Spleen (tissue), 11 donors: ENCODE data around the gene HMGCL. TPM values are rescaled to one million over a fixed set of nuclear protein-coding genes. Genes with fewer than 3 reads are reported as not detected.

ENCODE experiments used
- DNase-seq: peaks from one replicate; pipeline ENCODE4 v3.0.0-alpha.2; 2020
- H3K27ac ChIP-seq, 8 donors: fragments of 200-600 bp; sonication (generic) in 7 of 8; 1 replicate in 4 of 8; 2 replicates in 4 of 8; pipeline versions ENCODE4 v1.5.0 to v1.8.0; 2016 to 2021; ENCODE audit warnings: inconsistent platforms in 4 of 8, mild to moderate bottlenecking in 4 of 8, moderate library complexity in 1 of 8
- H3K27me3 ChIP-seq, 7 donors: fragments of 200-600 bp; sonication (generic) in 6 of 7; replicated peaks in 1 of 7; 1 replicate in 4 of 7; 2 replicates in 3 of 7; pipeline versions ENCODE4 v1.5.0 to v1.8.0; 2016 to 2021; ENCODE audit warnings: inconsistent platforms in 3 of 7, mild to moderate bottlenecking in 1 of 7
- H3K36me3 ChIP-seq, 6 donors: fragments of 200-600 bp; sonication (generic) in 5 of 6; 1 replicate in 4 of 6; 2 replicates in 2 of 6; pipeline versions ENCODE4 v1.5.0 to v1.8.0; 2016 to 2021; ENCODE audit warnings: inconsistent platforms in 2 of 6
- H3K4me1 ChIP-seq, 6 donors: fragments of 200-600 bp; sonication (generic) in 5 of 6; 1 replicate in 3 of 6; 2 replicates in 3 of 6; pipeline versions ENCODE4 v1.5.0 to v1.8.0; 2016 to 2021; ENCODE audit warnings: inconsistent platforms in 3 of 6
- H3K4me3 ChIP-seq, 8 donors: fragments of 200-600 bp; sonication (generic) in 7 of 8; 1 replicate in 4 of 8; 2 replicates in 4 of 8; pipeline versions ENCODE4 v1.5.0 to v1.8.0; 2016 to 2021; ENCODE audit warnings: inconsistent platforms in 4 of 8, mild to moderate bottlenecking in 4 of 8, moderate library complexity in 2 of 8
- H3K9me3 ChIP-seq, 8 donors: fragments of 200-600 bp; sonication (generic) in 7 of 8; 1 replicate in 4 of 8; 2 replicates in 4 of 8; pipeline versions ENCODE4 v1.5.0 to v1.8.0; 2016 to 2021; ENCODE audit warnings: inconsistent platforms in 4 of 8
- POLR2A ChIP-seq, 3 donors: fragments of 450-650 bp; IDR thresholded peaks; one replicate each; pipeline ENCODE4 v1.5.1; 2017; ENCODE audit warnings: antibody characterized with exemption in 3 of 3, mild to moderate bottlenecking in 1 of 3
- POLR2AphosphoS5 ChIP-seq, 3 donors: sonication (generic); formaldehyde crosslinking; IDR thresholded peaks; one replicate each; pipeline ENCODE4 v1.5.1; 2017; ENCODE audit warnings: antibody characterized with exemption in 3 of 3
- WGBS, 5 donors: extraction: QIAGEN DNeasy Blood & Tissue Kit in 3 of 5; methylation state at CpG; one replicate each; pipeline versions ENCODE4 v1.1.5 to v1.1.7; 2013 to 2018; 5-methylcytosine and 5-hydroxymethylcytosine counted together
- intact Hi-C: fragments of 100-400 bp; cut with DNase I; formaldehyde crosslinking; loops from one replicate; pipeline ENCODE4 v1.15.0; 2023; ENCODE audit warnings: low total_unique reads
- polyA plus RNA-seq, 3 donors: library from polyadenylated mRNA; stranded (reverse); fragments of 200-250 nt; gene quantifications; one replicate each; pipeline ENCODE4 v1.2.1, GENCODE V29; 2013
- total RNA-seq, 7 donors: library from RNA; depleted of rRNA in 3 of 7; stranded (reverse); fragments of >200 nt in 3 of 7; fragmentation: NEBNext Ultra II Directional in 4 of 7; extraction: Animal tissue kit (Norgen Biotek cat#: 25700) in 4 of 7; gene quantifications; one replicate each; pipeline versions ENCODE4 v1.1.0 to v1.2.1, GENCODE V29; 2016 to 2021
- TF ChIP-seq, protein P1 (sequence below), 11 experiments: fragments of 200-600 bp in 7 of 11; fragments of 450-650 bp in 4 of 11; sonication (generic) in 4 of 11; IDR thresholded peaks in 8 of 11; conservative IDR thresholded peaks in 3 of 11; 1 replicate in 7 of 11; 2 replicates in 4 of 11; pipeline versions ENCODE4 v1.4.0 to v1.8.0; 2016 to 2021; ENCODE audit warnings: antibody characterized with exemption in 11 of 11, inconsistent platforms in 4 of 11, mild to moderate bottlenecking in 1 of 11
- donor health status: healthy with polysubstance abuse.
- donor health status: DM: no; HTN: no; CAD: no; lungs with moderate emphysema.
- donor health status: DM: no; HTN: no; CAD: no.
- donor health status: Bipolar disorder and iron deficiency.
- donor health status: healthy.
- donor health status: DM: no; HTN: no; CAD: no.
- donor health status: DM: yes; HTN: yes; CAD: no.

Gene HMGCL
- total and polyA plus RNA-seq, 10 donors: 26.5 to 42.3 (median 34.6) TPM

GRCh38 chr1:23768733-23769132 lies 56.5 kb downstream of the HMGCL start:
- no peak for DNase-seq
- H3K36me3 ChIP-seq: peaks cover 0 to 69% (median 5%) of the 10 kb centered on the region in 6 donors
- no peak overlapping the region for H3K4me3 ChIP-seq
- intact Hi-C loops: no loop called here
- no peak overlapping the region for H3K27ac ChIP-seq
- H3K9me3 ChIP-seq: no peaks in the 10 kb centered on the region
- peaks cover 0 to 9% (median 7%) of the 10 kb centered on the region in 6 donors for H3K4me1 ChIP-seq
- WGBS, 5 donors: 85 to 96% (median 88%) methylated on average over 5 of the region's 5 CpGs
- H3K27me3 ChIP-seq: no peaks in the 10 kb centered on the region
- TF ChIP-seq POLR2A (IDR thresholded peaks at IDR 0.05) (no peak), POLR2AphosphoS5 (IDR thresholded peaks at IDR 0.05) (no peak)
- TF ChIP-seq, protein P1, sequence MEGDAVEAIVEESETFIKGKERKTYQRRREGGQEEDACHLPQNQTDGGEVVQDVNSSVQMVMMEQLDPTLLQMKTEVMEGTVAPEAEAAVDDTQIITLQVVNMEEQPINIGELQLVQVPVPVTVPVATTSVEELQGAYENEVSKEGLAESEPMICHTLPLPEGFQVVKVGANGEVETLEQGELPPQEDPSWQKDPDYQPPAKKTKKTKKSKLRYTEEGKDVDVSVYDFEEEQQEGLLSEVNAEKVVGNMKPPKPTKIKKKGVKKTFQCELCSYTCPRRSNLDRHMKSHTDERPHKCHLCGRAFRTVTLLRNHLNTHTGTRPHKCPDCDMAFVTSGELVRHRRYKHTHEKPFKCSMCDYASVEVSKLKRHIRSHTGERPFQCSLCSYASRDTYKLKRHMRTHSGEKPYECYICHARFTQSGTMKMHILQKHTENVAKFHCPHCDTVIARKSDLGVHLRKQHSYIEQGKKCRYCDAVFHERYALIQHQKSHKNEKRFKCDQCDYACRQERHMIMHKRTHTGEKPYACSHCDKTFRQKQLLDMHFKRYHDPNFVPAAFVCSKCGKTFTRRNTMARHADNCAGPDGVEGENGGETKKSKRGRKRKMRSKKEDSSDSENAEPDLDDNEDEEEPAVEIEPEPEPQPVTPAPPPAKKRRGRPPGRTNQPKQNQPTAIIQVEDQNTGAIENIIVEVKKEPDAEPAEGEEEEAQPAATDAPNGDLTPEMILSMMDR (IDR thresholded peaks at IDR 0.05 in 8 of 11, conservative IDR thresholded peaks at IDR 0.05 in 3 of 11): no peak

DNA sequence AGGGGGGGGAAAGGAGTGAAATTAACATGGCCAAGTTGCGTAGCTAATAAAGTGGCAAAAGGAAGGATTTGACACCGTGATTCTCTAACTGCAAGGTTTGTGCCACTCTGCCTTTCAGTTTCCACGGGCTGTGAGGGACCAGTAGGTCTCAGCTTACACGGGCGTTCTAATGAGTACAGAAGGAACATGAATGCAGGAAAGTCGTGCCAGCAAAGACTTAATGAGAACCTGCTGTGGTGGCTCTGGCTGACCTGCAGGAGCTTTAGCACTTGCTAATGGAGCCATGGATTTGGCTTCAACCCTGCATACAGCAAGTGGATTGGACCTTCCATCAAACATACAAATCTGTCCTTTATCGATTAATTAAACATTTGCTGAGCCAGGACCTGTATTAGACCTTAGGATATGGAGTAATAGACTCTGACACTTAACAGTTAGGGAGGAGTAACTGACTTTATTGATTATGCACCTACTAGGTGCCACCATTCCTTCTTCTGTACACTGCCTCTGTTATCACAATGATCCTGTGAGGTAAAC lies 62.1 kb downstream of the HMGCL start:
- TF ChIP-seq POLR2A (IDR thresholded peaks at IDR 0.05): no peak
- no peak for TF ChIP-seq POLR2AphosphoS5 (IDR thresholded peaks at IDR 0.05)
- TF ChIP-seq, protein P1 (IDR thresholded peaks at IDR 0.05 in 8 of 11, conservative IDR thresholded peaks at IDR 0.05 in 3 of 11): no peak
- intact Hi-C loops: no loop called here
- no peaks in the 10 kb centered on the region for H3K9me3 ChIP-seq
- WGBS, 5 donors: 82 to 95% (median 92%) methylated on average over 7 of the region's 7 CpGs
- H3K4me3 ChIP-seq: no peak overlapping the region
- no peak for DNase-seq
- H3K36me3 ChIP-seq: peaks cover 0 to 100% (median 42%) of the 10 kb centered on the region in 6 donors
- no peak overlapping the region for H3K27ac ChIP-seq
- no peaks in the 10 kb centered on the region for H3K27me3 ChIP-seq
- H3K4me1 ChIP-seq: peaks cover 0 to 9% (median 0%) of the 10 kb centered on the region in 6 donors

DNA sequence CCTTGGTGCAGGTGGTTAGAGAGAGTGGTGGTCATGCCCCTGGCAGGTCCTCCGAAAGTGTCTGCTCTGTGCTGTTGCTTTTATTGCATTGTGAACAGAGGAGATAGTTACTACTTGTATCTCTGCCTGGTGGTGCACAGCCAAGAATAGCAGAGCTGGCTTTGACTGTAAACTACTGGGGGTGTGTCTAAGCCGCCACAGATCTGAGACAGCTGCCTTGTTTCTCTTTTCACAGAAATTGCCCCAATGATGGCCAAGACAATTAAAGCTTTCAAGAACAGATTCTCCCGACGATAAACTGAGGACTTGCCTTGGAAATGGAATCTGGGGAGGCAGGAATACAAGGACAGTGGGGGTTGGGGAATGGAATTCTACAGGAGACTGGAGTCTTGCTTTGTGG lies 66.0 kb downstream of the HMGCL start:
- Histone ChIP-seq H3K9me3 (no peaks in the 10 kb centered on the region), H3K27me3 (no peaks in the 10 kb centered on the region), H3K4me1 (peaks cover 0 to 9% (median 0%) of the 10 kb centered on the region in 6 donors), H3K36me3 (peaks cover 13 to 100% (median 78%) of the 10 kb centered on the region in 6 donors), H3K4me3 (no peak overlapping the region), H3K27ac (no peak overlapping the region)
- TF ChIP-seq POLR2AphosphoS5 (IDR thresholded peaks at IDR 0.05): no peak
- TF ChIP-seq POLR2A (IDR thresholded peaks at IDR 0.05): no peak
- TF ChIP-seq, protein P1 (IDR thresholded peaks at IDR 0.05 in 8 of 11, conservative IDR thresholded peaks at IDR 0.05 in 3 of 11): no peak
- intact Hi-C loops: no loop called here
- no peak for DNase-seq
- 68 to 83% (median 80%) methylated on average over 4 of the region's 4 CpGs for WGBS, 5 donors

DNA sequence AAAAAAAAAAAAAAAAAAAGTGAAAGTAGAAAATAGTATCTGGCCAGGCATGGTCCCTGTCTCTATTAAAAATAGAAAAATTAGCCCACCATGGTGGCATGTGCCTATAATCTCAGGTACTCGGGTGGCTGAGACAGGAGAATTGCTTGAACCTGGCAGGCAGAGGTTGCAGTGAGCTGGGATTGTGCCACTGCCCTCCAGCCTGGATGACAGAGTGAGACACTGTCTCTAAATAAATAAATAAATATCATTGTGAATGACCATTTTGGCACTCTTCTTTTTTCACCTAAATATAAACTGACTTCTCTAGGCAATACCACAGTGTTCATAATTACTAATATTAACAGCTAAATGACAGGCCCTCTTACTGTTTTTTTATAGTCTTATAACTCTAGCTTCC lies 67.4 kb downstream of the HMGCL start:
- intact Hi-C loops: no loop called here
- TF ChIP-seq, protein P1 (IDR thresholded peaks at IDR 0.05 in 8 of 11, conservative IDR thresholded peaks at IDR 0.05 in 3 of 11): no peak
- TF ChIP-seq POLR2AphosphoS5 (IDR thresholded peaks at IDR 0.05) (no peak), POLR2A (IDR thresholded peaks at IDR 0.05) (no peak)
- Histone ChIP-seq H3K4me3 (no peak overlapping the region), H3K27ac (no peak overlapping the region), H3K27me3 (no peaks in the 10 kb centered on the region), H3K36me3 (peaks cover 14 to 100% (median 91%) of the 10 kb centered on the region in 6 donors), H3K4me1 (no peaks in the 10 kb centered on the region), H3K9me3 (no peaks in the 10 kb centered on the region)
- 90 to 96% (median 94%) methylated on average over 1 of the region's 1 CpG for WGBS, 5 donors
- DNase-seq: no peak
